ENCODE data around the gene TNFAIP8. TPM values are rescaled to one million over a fixed set of nuclear protein-coding genes. Genes with fewer than 3 reads are reported as not detected.

The TNFAIP8 gene
- 100 to 1,000 TPM; 121 to 122 TPM for total RNA-seq

- POLR2A ChIA-PET = interaction anchor here (0.6 to 3.9 kb wide), 9 partner anchors 11 to 86 kb away, joined by 3 to 32 read pairs (median 5); no protein-coding TSS in a partner anchor
- Mint-ChIP-seq H3K4me3 (peak within 1 kb of the TSS; percentile 90), H3K36me3 (peaks cover 19% of the 10 kb centered on the region), H3K27me3 (no peaks in the 10 kb centered on the region), H3K27ac (peak within 1 kb of the TSS; percentile 81), H3K4me1 (peaks cover 80% of the 10 kb centered on the region), H3K9me3 (no peaks in the 10 kb centered on the region)
- ATAC-seq (ENCODE audit: low read depth) (peak; percentile 48), DNase-seq (peak; percentile 58)
These were observed at the start of gene TNFAIP8 for GRCh38 chr5:119355685-119356611. Gene TNFAIP8, plus strand, starts transcription at chr5:119356019. Its CDS starts 72 bp downstream, at chr5:119356091.

GRCh38 chr5:119307170-119307569 is 48.6 kb upstream of the TNFAIP8 start:
- peak overlapping the region; percentile 5 for H3K4me3 Mint-ChIP-seq
- POLR2A ChIA-PET = interaction anchor here (1.0 to 2.2 kb wide), 3 partner anchors 9 to 39 kb away, joined by 6 to 16 read pairs (median 6); no protein-coding TSS in a partner anchor
- DNase-seq (no peak), ATAC-seq (ENCODE audit: low read depth) (no peak)
- peaks cover 40% of the 10 kb centered on the region for H3K36me3 Mint-ChIP-seq
- H3K27me3 Mint-ChIP-seq = no peaks in the 10 kb centered on the region
- no peaks in the 10 kb centered on the region for H3K9me3 Mint-ChIP-seq
- no peak overlapping the region for H3K27ac Mint-ChIP-seq
- peaks cover 73% of the 10 kb centered on the region for H3K4me1 Mint-ChIP-seq

GRCh38 chr5:119309326-119309725 is 46.5 kb upstream of the TNFAIP8 start:
- Mint-ChIP-seq H3K27me3 (no peaks in the 10 kb centered on the region), H3K36me3 (peaks cover 39% of the 10 kb centered on the region), H3K4me3 (peak overlapping the region; percentile 79), H3K4me1 (peaks cover 71% of the 10 kb centered on the region), H3K27ac (peak overlapping the region; percentile 96), H3K9me3 (no peaks in the 10 kb centered on the region)
- POLR2A ChIA-PET = interaction anchor here (0.7 to 1.6 kb wide), 3 partner anchors 10 to 41 kb away, joined by 3 to 5 read pairs (median 4); no protein-coding TSS in a partner anchor
- DNase-seq (no peak), ATAC-seq (ENCODE audit: low read depth) (peak; percentile 33)

- Mint-ChIP-seq H3K36me3 (peaks cover 32% of the 10 kb centered on the region), H3K27me3 (no peaks in the 10 kb centered on the region), H3K27ac (peak overlapping the region; percentile 78), H3K9me3 (no peaks in the 10 kb centered on the region), H3K4me1 (peaks cover 73% of the 10 kb centered on the region), H3K4me3 (peak overlapping the region; percentile 39)
- ATAC-seq (ENCODE audit: low read depth) = no peak
- POLR2A ChIA-PET = interaction anchor here (0.7 to 1.8 kb wide), 8 partner anchors 16 to 241 kb away, joined by 3 to 16 read pairs (median 5); partner anchors contain the start of gene DMXL1
- DNase-seq = no peak
These were observed 44.1 kb upstream of the TNFAIP8 start for GRCh38 chr5:119311688-119312087.

- Mint-ChIP-seq H3K9me3 (no peaks in the 10 kb centered on the region), H3K4me1 (peaks cover 74% of the 10 kb centered on the region), H3K27ac (peak overlapping the region; percentile 78), H3K36me3 (peaks cover 33% of the 10 kb centered on the region), H3K27me3 (no peaks in the 10 kb centered on the region), H3K4me3 (peak overlapping the region; percentile 56)
- DNase-seq = no peak
- POLR2A ChIA-PET = interaction anchor here (0.6 to 1.8 kb wide), 14 partner anchors 8 to 242 kb away, joined by 3 to 16 read pairs (median 4); partner anchors contain the start of gene DMXL1
- ATAC-seq (ENCODE audit: low read depth) = no peak
These were observed 43.4 kb upstream of the TNFAIP8 start for GRCh38 chr5:119312403-119312802.

- POLR2A ChIA-PET = interaction anchor here (0.7 to 1.8 kb wide), 10 partner anchors 8 to 242 kb away, joined by 3 to 16 read pairs (median 4); partner anchors contain the start of gene DMXL1
- DNase-seq = no peak
- ATAC-seq (ENCODE audit: low read depth) = no peak
- H3K27ac Mint-ChIP-seq = peak overlapping the region; percentile 88
- peaks cover 33% of the 10 kb centered on the region for H3K36me3 Mint-ChIP-seq
- peak overlapping the region; percentile 56 for H3K4me3 Mint-ChIP-seq
- no peaks in the 10 kb centered on the region for H3K27me3 Mint-ChIP-seq
- H3K4me1 Mint-ChIP-seq = peaks cover 76% of the 10 kb centered on the region
- no peaks in the 10 kb centered on the region for H3K9me3 Mint-ChIP-seq
These were observed 42.6 kb upstream of the TNFAIP8 start for GRCh38 chr5:119313197-119313596.

GRCh38 chr5:119313658-119314605 is 41.9 kb upstream of the TNFAIP8 start:
- no peak for ATAC-seq (ENCODE audit: low read depth)
- DNase-seq = no peak

GRCh38 chr5:119315516-119315949 is 40.3 kb upstream of the TNFAIP8 start:
- peaks cover 79% of the 10 kb centered on the region for H3K4me1 Mint-ChIP-seq
- DNase-seq (no peak), ATAC-seq (ENCODE audit: low read depth) (peak; percentile 78)
- H3K27ac Mint-ChIP-seq = peak overlapping the region; percentile 88
- H3K27me3 Mint-ChIP-seq = no peaks in the 10 kb centered on the region
- no peaks in the 10 kb centered on the region for H3K9me3 Mint-ChIP-seq
- H3K4me3 Mint-ChIP-seq = peak overlapping the region; percentile 64
- H3K36me3 Mint-ChIP-seq = peaks cover 31% of the 10 kb centered on the region
- POLR2A ChIA-PET = interaction anchor here (0.6 to 2.9 kb wide), 17 partner anchors 12 to 94 kb away, joined by 3 to 23 read pairs (median 4); no protein-coding TSS in a partner anchor

More at GRCh38 chr5:119313658-119314605, 41.9 kb upstream of the TNFAIP8 start:
- Mint-ChIP-seq H3K4me3 (peak overlapping the region; percentile 56), H3K4me1 (peaks cover 79% of the 10 kb centered on the region), H3K36me3 (peaks cover 31% of the 10 kb centered on the region), H3K27ac (peak overlapping the region; percentile 88), H3K9me3 (no peaks in the 10 kb centered on the region), H3K27me3 (no peaks in the 10 kb centered on the region)
- POLR2A ChIA-PET = interaction anchor here (0.6 to 2.4 kb wide), 8 partner anchors 9 to 243 kb away, joined by 3 to 9 read pairs (median 5); partner anchors contain the start of gene DMXL1

GRCh38 chr5:119316086-119316485 is 39.7 kb upstream of the TNFAIP8 start:
- DNase-seq = no peak
- peaks cover 26% of the 10 kb centered on the region for H3K36me3 Mint-ChIP-seq
- POLR2A ChIA-PET = interaction anchor here (0.7 to 2.9 kb wide), 14 partner anchors 12 to 245 kb away, joined by 3 to 23 read pairs (median 4); no protein-coding TSS in a partner anchor

GRCh38 chr5:119316906-119317305 is 38.9 kb upstream of the TNFAIP8 start:
- Mint-ChIP-seq H3K4me1 (peaks cover 82% of the 10 kb centered on the region), H3K27ac (no peak overlapping the region), H3K4me3 (no peak overlapping the region), H3K9me3 (no peaks in the 10 kb centered on the region), H3K27me3 (no peaks in the 10 kb centered on the region), H3K36me3 (peaks cover 23% of the 10 kb centered on the region)
- DNase-seq = no peak
- POLR2A ChIA-PET = interaction anchor here (1.4 to 2.9 kb wide), 3 partner anchors 16 to 24 kb away, joined by 6 to 20 read pairs (median 13); no protein-coding TSS in a partner anchor
- no peak for ATAC-seq (ENCODE audit: low read depth)

More at GRCh38 chr5:119316086-119316485, 39.7 kb upstream of the TNFAIP8 start:
- Mint-ChIP-seq H3K27ac (peak overlapping the region; percentile 88), H3K4me3 (peak overlapping the region; percentile 64), H3K9me3 (no peaks in the 10 kb centered on the region), H3K4me1 (peaks cover 79% of the 10 kb centered on the region), H3K27me3 (no peaks in the 10 kb centered on the region)
- ATAC-seq (ENCODE audit: low read depth) = peak; percentile 30

GRCh38 chr5:119318256-119318894 is 37.4 kb upstream of the TNFAIP8 start:
- POLR2A ChIA-PET = interaction anchor here (0.6 to 2.9 kb wide), 6 partner anchors 12 to 22 kb away, joined by 3 to 20 read pairs (median 4); no protein-coding TSS in a partner anchor
- Mint-ChIP-seq H3K36me3 (peaks cover 19% of the 10 kb centered on the region), H3K27me3 (no peaks in the 10 kb centered on the region), H3K4me3 (peak overlapping the region; percentile 75), H3K4me1 (peaks cover 84% of the 10 kb centered on the region), H3K9me3 (no peaks in the 10 kb centered on the region), H3K27ac (peak overlapping the region; percentile 90)
- DNase-seq (no peak), ATAC-seq (ENCODE audit: low read depth) (peak; percentile 35)

GRCh38 chr5:119319401-119319800 is 36.4 kb upstream of the TNFAIP8 start:
- Mint-ChIP-seq H3K27me3 (no peaks in the 10 kb centered on the region), H3K4me1 (peaks cover 80% of the 10 kb centered on the region), H3K27ac (peak overlapping the region; percentile 37), H3K9me3 (no peaks in the 10 kb centered on the region), H3K36me3 (peaks cover 19% of the 10 kb centered on the region), H3K4me3 (no peak overlapping the region)
- DNase-seq (no peak), ATAC-seq (ENCODE audit: low read depth) (no peak)
- POLR2A ChIA-PET = no interaction called here
